ENCODE measurements around the gene ASTE1.

Gene ASTE1

DNA sequence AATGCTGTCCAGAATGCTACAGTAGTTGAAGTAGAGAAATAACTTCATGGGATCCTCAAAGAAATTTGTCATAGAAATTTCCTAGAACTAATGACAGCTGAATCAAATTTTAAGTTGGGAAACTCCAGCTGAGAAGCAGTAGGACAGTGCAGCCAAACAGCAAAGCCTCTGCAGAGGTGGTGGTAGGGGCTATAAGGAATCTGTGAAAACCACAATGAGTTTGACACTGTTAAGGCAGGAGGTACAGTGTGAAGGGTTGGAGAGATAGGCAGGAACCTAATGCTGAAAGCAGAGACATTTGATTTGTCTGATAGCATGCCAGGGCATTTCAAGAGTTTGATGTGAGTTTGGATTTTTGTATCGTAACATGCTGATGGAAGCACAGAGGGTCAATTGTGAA, 22.0 kb downstream of the ASTE1 start (continued):
- TF ChIP-seq, protein P1, sequence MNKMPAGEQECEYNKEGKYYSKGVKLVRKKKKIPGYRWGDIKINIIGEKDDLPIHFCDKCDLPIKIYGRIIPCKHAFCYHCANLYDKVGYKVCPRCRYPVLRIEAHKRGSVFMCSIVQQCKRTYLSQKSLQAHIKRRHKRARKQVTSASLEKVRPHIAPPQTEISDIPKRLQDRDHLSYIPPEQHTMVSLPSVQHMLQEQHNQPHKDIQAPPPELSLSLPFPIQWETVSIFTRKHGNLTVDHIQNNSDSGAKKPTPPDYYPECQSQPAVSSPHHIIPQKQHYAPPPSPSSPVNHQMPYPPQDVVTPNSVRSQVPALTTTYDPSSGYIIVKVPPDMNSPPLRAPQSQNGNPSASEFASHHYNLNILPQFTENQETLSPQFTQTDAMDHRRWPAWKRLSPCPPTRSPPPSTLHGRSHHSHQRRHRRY (tag by site-specific recombination; IDR thresholded peaks at IDR 0.05): no peak
- TF ChIP-seq HOXD13 (CRISPR knock-in tag; IDR thresholded peaks at IDR 0.05; ENCODE audit: borderline replicate concordance) (no peak), ZNF221 (tag by site-specific recombination; IDR thresholded peaks at IDR 0.05; ENCODE audit: borderline replicate concordance) (no peak)
- TF ChIP-seq, protein P2, sequence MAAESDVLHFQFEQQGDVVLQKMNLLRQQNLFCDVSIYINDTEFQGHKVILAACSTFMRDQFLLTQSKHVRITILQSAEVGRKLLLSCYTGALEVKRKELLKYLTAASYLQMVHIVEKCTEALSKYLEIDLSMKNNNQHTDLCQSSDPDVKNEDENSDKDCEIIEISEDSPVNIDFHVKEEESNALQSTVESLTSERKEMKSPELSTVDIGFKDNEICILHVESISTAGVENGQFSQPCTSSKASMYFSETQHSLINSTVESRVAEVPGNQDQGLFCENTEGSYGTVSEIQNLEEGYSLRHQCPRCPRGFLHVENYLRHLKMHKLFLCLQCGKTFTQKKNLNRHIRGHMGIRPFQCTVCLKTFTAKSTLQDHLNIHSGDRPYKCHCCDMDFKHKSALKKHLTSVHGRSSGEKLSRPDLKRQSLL (tag by site-specific recombination; IDR thresholded peaks at IDR 0.05): no peak

DNA sequence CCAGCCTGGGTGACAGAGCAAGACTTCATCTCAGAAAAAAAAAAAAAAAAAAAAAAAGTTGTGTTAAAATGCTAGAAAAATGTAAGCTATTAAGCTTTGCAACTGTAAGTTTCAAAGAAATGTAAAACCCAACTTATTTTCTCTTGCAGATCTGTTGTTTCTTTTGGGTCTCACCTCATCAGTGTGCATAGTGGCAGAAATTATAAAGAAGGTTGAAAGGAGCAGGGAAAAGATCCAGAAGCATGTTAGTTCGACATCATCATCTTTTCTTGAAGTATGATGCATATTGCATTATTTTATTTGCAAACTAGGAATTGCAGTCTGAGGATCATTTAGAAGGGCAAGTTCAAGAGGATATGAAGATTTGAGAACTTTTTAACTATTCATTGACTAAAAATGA, 25.6 kb downstream of the ASTE1 start:
- no peaks in the 10 kb centered on the region for H3K4me1 ChIP-seq (ENCODE audit: control insufficient read depth, insufficient read depth, low read length)
- CTCF ChIA-PET: no interaction called here

More for the DNA sequence above, 25.6 kb downstream of the ASTE1 start:
- Histone ChIP-seq H3K27ac (ENCODE audit: extremely low read depth, low read depth, low read length) (no peak overlapping the region), H3K36me3 (ENCODE audit: control insufficient read depth in 2 of 2, insufficient read depth in 1 of 2, low read length in 2 of 2) (peaks cover 0 to 31% of the 10 kb centered on the region in 2 experiments; a peak in 1 of 3 replicates), H3K9me3 (ENCODE audit: control insufficient read depth, insufficient read depth, low read depth, low read length) (no peaks in the 10 kb centered on the region), H3K4me3 (ENCODE audit: low read depth, low read length) (no peak overlapping the region)
- POLR2A ChIA-PET: no interaction called here
- TF ChIP-seq ZNF747 (tag by site-specific recombination; IDR thresholded peaks at IDR 0.05) (no peak), ZNF169 (tag by site-specific recombination; IDR thresholded peaks at IDR 0.05) (no peak), ZBTB7A (tag by site-specific recombination; IDR thresholded peaks at IDR 0.05; ENCODE audit: low read depth) (no peak), ZNF223 (tag by site-specific recombination; IDR thresholded peaks at IDR 0.05) (no peak), ZNF768 (tag by site-specific recombination; IDR thresholded peaks at IDR 0.05) (no peak), ZNF23 (tag by site-specific recombination; IDR thresholded peaks at IDR 0.05; ENCODE audit: borderline replicate concordance) (no peak), ZNF157 (tag by site-specific recombination; IDR thresholded peaks at IDR 0.05) (no peak), ZNF596 (tag by site-specific recombination; IDR thresholded peaks at IDR 0.05) (no peak), KLF7 (tag by site-specific recombination; IDR thresholded peaks at IDR 0.05; ENCODE audit: borderline replicate concordance) (no peak), ZBTB17 (tag by site-specific recombination; IDR thresholded peaks at IDR 0.05) (no peak), GLIS2 (tag by site-specific recombination; IDR thresholded peaks at IDR 0.05) (no peak)
- TF ChIP-seq, protein P3, sequence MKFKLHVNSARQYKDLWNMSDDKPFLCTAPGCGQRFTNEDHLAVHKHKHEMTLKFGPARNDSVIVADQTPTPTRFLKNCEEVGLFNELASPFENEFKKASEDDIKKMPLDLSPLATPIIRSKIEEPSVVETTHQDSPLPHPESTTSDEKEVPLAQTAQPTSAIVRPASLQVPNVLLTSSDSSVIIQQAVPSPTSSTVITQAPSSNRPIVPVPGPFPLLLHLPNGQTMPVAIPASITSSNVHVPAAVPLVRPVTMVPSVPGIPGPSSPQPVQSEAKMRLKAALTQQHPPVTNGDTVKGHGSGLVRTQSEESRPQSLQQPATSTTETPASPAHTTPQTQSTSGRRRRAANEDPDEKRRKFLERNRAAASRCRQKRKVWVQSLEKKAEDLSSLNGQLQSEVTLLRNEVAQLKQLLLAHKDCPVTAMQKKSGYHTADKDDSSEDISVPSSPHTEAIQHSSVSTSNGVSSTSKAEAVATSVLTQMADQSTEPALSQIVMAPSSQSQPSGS (tag by site-specific recombination; IDR thresholded peaks at IDR 0.05; ENCODE audit: low read depth): no peak
- TF ChIP-seq, protein P4, sequence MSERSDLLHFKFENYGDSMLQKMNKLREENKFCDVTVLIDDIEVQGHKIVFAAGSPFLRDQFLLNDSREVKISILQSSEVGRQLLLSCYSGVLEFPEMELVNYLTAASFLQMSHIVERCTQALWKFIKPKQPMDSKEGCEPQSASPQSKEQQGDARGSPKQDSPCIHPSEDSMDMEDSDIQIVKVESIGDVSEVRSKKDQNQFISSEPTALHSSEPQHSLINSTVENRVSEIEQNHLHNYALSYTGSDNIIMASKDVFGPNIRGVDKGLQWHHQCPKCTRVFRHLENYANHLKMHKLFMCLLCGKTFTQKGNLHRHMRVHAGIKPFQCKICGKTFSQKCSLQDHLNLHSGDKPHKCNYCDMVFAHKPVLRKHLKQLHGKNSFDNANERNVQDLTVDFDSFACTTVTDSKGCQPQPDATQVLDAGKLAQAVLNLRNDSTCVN (tag by site-specific recombination; optimal IDR thresholded peaks at IDR 0.05): no peak
- TF ChIP-seq, protein P5, sequence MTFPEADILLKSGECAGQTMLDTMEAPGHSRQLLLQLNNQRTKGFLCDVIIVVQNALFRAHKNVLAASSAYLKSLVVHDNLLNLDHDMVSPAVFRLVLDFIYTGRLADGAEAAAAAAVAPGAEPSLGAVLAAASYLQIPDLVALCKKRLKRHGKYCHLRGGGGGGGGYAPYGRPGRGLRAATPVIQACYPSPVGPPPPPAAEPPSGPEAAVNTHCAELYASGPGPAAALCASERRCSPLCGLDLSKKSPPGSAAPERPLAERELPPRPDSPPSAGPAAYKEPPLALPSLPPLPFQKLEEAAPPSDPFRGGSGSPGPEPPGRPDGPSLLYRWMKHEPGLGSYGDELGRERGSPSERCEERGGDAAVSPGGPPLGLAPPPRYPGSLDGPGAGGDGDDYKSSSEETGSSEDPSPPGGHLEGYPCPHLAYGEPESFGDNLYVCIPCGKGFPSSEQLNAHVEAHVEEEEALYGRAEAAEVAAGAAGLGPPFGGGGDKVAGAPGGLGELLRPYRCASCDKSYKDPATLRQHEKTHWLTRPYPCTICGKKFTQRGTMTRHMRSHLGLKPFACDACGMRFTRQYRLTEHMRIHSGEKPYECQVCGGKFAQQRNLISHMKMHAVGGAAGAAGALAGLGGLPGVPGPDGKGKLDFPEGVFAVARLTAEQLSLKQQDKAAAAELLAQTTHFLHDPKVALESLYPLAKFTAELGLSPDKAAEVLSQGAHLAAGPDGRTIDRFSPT (tag by site-specific recombination; IDR thresholded peaks at IDR 0.05): no peak
- TF ChIP-seq, protein P6, sequence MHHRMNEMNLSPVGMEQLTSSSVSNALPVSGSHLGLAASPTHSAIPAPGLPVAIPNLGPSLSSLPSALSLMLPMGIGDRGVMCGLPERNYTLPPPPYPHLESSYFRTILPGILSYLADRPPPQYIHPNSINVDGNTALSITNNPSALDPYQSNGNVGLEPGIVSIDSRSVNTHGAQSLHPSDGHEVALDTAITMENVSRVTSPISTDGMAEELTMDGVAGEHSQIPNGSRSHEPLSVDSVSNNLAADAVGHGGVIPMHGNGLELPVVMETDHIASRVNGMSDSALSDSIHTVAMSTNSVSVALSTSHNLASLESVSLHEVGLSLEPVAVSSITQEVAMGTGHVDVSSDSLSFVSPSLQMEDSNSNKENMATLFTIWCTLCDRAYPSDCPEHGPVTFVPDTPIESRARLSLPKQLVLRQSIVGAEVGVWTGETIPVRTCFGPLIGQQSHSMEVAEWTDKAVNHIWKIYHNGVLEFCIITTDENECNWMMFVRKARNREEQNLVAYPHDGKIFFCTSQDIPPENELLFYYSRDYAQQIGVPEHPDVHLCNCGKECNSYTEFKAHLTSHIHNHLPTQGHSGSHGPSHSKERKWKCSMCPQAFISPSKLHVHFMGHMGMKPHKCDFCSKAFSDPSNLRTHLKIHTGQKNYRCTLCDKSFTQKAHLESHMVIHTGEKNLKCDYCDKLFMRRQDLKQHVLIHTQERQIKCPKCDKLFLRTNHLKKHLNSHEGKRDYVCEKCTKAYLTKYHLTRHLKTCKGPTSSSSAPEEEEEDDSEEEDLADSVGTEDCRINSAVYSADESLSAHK (tag by site-specific recombination; IDR thresholded peaks at IDR 0.05): no peak
- TF ChIP-seq, protein P7, sequence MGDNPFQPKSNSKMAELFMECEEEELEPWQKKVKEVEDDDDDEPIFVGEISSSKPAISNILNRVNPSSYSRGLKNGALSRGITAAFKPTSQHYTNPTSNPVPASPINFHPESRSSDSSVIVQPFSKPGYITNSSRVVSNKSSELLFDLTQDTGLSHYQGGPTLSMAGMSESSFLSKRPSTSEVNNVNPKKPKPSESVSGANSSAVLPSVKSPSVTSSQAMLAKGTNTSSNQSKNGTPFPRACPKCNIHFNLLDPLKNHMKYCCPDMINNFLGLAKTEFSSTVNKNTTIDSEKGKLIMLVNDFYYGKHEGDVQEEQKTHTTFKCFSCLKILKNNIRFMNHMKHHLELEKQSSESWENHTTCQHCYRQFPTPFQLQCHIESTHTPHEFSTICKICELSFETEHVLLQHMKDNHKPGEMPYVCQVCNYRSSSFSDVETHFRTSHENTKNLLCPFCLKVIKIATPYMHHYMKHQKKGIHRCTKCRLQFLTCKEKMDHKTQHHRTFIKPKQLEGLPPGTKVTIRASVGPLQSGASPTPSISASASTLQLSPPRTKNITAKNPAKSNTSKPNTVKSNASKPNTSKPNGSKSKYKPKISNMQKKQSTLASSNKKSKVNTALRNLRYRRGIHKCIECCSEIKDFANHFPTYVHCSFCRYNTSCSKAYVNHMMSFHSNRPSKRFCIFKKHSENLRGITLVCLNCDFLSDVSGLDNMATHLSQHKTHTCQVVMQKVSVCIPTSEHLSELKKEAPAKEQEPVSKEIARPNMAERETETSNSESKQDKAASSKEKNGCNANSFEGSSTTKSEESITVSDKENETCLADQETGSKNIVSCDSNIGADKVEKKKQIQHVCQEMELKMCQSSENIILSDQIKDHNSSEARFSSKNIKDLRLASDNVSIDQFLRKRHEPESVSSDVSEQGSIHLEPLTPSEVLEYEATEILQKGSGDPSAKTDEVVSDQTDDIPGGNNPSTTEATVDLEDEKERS (tag by site-specific recombination; IDR thresholded peaks at IDR 0.05): no peak
